NCI-H2107 treated with DMSO at 0.1 percent for 48 hours (cell line): Measurements from ENCODE around the gene TTLL4.
A peak's percentile ranks its signal among the peaks of the same experiment; 100 is the strongest.

Experiments used
- DNase-seq: peaks from one replicate; lab custom pipeline; 2025; ENCODE audit not compliant: unreplicated experiment; lab: John Stamatoyannopoulos, UW

The TTLL4 gene

GRCh38 chr2:218710687-218711549, at the start of gene TTLL4:
TTLL4 (plus strand) TSS chr2:218710835; CDS start chr2:218737677, 26,842 bp downstream.
- peak; percentile 77 for DNase-seq

- DNase-seq: no peak
Measured at GRCh38 chr2:218662377-218662776, 48.3 kb upstream of the TTLL4 start.

GRCh38 chr2:218662827-218663226, 47.8 kb upstream of the TTLL4 start:
- no peak for DNase-seq

GRCh38 chr2:218663901-218664300, 46.7 kb upstream of the TTLL4 start:
- no peak for DNase-seq

- no peak for DNase-seq
Measured at GRCh38 chr2:218664653-218665052, 46.0 kb upstream of the TTLL4 start.

GRCh38 chr2:218671097-218671653, 39.5 kb upstream of the TTLL4 start:
- no peak for DNase-seq

GRCh38 chr2:218671654-218672566, 38.7 kb upstream of the TTLL4 start, which contains the start of the genes RNF25 and STK36:
RNF25 (minus strand) TSS chr2:218672002; CDS start chr2:218671970, 32 bp downstream.
STK36 (plus strand) TSS chr2:218672086; CDS start chr2:218672830, 744 bp downstream.
- DNase-seq: peak; percentile 80

GRCh38 chr2:218679119-218679518, 31.5 kb upstream of the TTLL4 start:
- no peak for DNase-seq

GRCh38 chr2:218680061-218680460, 30.6 kb upstream of the TTLL4 start:
- no peak for DNase-seq

- peak; percentile 38 for DNase-seq
Measured at GRCh38 chr2:218687400-218688060, 23.1 kb upstream of the TTLL4 start.

GRCh38 chr2:218691234-218691633, 19.4 kb upstream of the TTLL4 start:
- DNase-seq: no peak

- no peak for DNase-seq
Measured at GRCh38 chr2:218694405-218695145, 16.1 kb upstream of the TTLL4 start.

- no peak for DNase-seq
Measured at GRCh38 chr2:218698885-218699284, 11.8 kb upstream of the TTLL4 start.

- DNase-seq: no peak
Measured at GRCh38 chr2:218701806-218702205, 8.8 kb upstream of the TTLL4 start.

- DNase-seq: no peak
Measured at GRCh38 chr2:218703341-218703740, 7.3 kb upstream of the TTLL4 start.

GRCh38 chr2:218708086-218708485, 2.5 kb upstream of the TTLL4 start:
- no peak for DNase-seq

GRCh38 chr2:218709908-218710307, 727 bp upstream of the TTLL4 start:
- no peak for DNase-seq

- no peak for DNase-seq
Measured at GRCh38 chr2:218710334-218710686, 325 bp upstream of the TTLL4 start.

- DNase-seq: no peak
Measured at GRCh38 chr2:218711550-218711929, 905 bp downstream of the TTLL4 start.

- DNase-seq: no peak
Measured at GRCh38 chr2:218713922-218714321, 3.3 kb downstream of the TTLL4 start.
